Measurements from ENCODE around the gene STRIP1. TPM values are rescaled to one million over a fixed set of nuclear protein-coding genes. Genes with fewer than 3 reads are reported as not detected.
"Not testable (repeated sequence)": the region's sequence is repeated elsewhere in the genome, so short reads cannot be mapped to it uniquely, and the experiment has no call there.

STRIP1 gene
- polyA plus RNA-seq, 3 donors, result 40.4 to 48.3 (median 44.0) TPM

DNA sequence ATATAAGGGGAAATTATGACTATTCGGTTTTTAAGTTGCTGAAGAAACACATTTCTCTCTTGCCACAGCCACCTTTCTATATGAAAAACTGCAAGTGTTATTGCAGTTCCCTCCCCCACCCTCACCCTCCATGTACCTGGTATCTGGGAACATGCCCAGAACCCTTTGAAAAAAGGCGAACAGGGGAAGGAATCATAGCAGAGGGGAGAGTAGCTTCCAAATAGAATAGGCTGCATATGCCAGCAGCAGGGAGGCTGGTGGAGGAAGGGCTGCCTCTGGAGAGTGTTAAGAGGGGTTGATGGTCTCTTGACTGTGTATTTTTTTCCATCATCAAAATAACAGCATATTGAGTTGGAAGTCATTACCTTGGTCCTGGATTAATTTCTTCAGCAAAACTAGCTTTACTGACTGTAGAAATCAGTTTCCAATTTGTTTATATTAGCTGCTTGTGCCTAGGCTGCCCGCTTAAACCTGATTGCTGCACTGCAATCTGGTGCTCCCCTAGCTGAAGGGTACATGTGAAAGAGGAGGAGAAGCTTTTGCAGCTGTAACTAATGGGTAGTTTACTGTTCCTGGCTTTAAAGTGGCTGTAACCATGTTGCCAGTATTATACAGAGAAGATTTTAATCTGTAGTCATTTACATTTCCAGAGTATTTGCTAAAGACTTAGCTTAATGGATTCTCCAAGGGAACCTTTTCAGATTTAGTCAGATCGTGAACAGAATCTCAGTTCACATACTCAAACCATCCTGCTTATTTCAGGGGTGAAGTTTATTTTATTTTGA lies 27.2 kb upstream of the STRIP1 start:
- no peak for DNase-seq (ENCODE audit: low read depth in 3 of 3, low spot score in 2 of 3)

DNA sequence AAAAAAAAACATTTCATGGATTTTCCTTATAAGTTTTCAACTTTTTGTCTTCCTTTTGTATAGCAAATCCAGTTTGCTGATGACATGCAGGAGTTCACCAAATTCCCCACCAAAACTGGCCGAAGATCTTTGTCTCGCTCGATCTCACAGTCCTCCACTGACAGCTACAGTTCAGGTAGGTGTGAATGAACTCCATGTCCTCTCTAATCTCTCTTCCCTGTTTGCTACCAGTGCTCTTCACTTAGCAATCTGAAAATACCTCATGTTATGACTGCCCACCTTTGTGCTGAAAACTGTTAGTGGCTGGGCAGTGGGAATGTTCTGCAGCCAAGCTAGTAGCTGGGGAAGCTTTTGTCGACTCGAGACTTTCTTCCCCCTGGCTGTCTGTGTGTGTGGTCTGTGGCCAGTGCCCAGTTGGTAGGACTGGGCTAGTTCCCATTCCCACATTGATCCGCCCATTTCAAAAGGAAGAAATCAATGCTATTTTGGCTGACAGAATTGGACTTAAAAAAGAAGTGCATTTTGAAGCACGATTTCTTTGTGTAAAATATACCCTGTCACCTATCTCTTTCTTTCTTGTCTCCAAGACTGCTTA lies 25.4 kb upstream of the STRIP1 start:
- DNase-seq (ENCODE audit: low read depth in 3 of 3, low spot score in 2 of 3), result no peak

DNA sequence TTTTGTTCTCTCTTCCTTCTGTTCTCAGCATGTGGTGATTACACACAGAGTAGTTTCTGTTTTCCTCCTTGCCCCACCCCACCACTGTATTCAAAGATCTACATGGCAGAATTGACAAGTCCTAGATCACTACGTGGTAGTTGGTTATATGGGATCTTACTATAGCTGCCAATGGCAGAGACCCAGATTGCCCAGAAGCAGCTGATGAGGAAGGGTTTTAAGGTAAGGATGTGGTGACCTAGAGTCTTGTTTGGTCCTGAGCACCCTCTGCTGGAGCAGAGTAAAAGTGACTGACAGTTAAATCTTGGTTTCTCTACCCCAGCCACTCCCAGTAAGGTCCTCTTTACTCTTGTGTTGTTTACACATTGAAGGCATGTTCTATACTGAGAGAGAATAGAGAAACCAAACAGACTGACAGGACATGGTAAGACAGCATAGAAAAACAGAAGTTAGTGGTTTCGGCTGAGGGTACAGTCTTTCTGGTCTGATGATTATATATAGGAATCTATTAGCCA lies 22.8 kb upstream of the STRIP1 start:
- DNase-seq (ENCODE audit: low read depth in 3 of 3, low spot score in 2 of 3), result no peak

DNA sequence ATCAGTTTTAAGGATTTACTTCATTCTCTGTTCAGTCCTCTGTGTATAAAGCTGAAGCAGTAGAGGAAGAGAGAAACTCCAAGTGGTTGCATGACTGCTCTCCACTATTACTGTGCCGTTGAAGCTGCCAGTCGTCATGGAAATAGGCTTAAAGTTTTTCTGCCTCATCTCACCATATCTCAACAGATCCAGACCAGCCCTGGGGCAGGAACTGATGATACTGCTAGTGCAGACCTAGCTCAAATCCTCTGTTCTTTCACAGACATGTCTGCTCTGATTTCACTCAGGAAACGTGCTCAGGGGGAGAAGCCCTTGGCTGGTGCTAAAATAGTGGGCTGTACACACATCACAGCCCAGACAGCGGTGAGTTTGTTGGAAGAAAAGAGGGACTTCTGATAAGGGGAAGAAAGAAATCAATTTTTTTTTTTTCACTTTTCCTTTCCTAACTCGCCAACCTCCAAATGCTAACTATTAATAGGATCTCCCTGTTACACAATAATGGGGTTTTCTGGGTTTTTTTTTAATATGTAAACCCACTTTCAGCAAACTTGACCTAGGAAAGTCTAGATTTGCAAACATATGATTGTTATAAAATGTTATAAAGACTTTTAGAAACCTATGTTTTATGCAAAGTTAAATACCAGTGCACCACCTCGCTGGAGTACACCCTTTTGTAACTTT lies 22.2 kb upstream of the STRIP1 start:
- DNase-seq (ENCODE audit: low read depth in 3 of 3, low spot score in 2 of 3), result no peak

DNA sequence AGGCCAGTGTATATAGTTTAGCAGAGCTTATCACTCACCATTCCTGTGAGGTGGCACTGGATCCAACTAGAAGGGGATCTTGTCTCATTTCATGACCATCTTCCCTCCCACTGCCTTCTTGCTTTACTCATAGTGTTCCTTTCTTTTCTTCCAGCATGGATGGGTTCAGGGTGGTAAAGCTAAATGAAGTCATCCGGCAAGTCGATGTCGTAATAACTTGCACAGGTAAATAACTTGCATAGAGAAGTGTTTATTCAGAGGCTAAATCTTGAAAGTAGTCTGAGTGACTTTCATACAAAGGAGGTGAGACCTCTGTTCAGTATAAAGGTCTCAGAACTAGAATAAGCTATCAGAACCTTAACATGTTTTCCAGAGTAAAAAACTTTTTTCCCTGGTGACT lies 16.6 kb upstream of the STRIP1 start:
- no peak for DNase-seq (ENCODE audit: low read depth in 3 of 3, low spot score in 2 of 3)

DNA sequence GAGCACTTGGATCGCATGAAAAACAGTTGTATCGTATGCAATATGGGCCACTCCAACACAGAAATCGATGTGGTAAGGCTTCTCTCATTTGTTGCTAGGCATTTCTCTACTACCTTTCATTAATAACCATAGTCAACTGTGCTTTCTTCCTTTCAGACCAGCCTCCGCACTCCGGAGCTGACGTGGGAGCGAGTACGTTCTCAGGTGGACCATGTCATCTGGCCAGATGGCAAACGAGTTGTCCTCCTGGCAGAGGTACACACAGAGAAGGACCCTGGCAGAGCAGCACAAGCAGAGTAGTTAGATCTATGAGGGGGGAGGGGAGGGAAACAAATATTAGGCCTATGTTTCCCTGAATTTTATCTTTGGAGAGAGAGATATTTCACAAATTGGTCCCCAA lies 16.0 kb upstream of the STRIP1 start:
- no peak for DNase-seq (ENCODE audit: low read depth in 3 of 3, low spot score in 2 of 3)

DNA sequence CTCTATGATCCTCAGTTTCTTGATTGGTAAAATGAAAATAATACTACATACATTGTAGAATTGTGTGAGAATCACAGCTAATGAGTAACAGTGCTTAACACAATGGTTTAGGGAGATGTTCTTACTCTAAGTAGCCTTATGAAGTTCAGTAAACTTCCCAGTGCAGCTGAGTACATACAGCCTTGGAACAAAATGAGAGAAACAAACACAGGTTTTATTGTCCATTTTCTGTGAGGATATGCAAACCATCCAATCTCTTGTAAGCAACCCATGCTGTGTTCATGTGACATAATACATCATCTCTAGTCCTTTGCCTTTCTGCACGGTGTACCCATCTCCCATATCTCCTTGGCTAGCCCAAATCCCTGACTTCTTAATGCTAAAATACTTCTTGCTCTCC lies 14.7 kb upstream of the STRIP1 start:
- DNase-seq (ENCODE audit: low read depth in 3 of 3, low spot score in 2 of 3), result no peak

DNA sequence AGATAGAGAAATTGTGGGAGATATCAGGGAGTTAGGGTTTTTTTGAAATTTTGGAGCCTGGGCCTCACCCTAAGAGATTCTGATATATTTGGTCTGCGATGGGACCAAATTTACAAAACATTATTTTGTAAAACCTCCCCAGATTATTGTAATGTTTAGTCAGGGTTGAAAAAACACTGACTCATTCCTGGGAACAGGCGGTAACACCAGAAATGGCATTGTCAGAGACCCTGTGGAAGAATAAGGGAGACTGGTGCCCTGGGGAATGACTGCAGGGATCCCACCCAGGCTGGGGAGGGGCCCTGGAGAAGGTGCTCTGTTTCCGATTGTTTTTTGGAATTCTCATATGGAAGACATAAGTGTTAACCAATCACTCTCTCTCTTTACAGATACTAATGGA lies 13.1 kb upstream of the STRIP1 start:
- DNase-seq (ENCODE audit: low read depth in 3 of 3, low spot score in 2 of 3), result no peak

DNA sequence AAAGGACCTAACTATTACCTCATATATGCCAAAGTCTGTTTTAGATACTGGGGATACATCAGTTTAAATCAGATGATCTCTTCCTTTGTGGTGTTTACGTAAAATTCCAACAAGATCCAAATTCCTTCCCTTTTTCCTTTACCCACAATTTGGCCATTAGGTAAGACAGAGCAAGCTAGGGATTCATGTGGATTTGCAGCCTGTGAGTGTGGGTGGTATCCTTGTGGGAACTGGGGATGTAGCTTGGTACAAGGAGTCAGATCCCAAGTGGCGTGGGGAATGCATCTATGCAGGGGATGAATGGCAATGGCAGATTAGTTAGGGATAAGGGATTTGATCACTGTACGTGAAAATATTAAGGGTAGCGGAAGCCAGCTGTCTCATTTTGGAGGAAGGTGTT lies 9.8 kb upstream of the STRIP1 start:
- DNase-seq (ENCODE audit: low read depth in 3 of 3, low spot score in 2 of 3), result no peak

DNA sequence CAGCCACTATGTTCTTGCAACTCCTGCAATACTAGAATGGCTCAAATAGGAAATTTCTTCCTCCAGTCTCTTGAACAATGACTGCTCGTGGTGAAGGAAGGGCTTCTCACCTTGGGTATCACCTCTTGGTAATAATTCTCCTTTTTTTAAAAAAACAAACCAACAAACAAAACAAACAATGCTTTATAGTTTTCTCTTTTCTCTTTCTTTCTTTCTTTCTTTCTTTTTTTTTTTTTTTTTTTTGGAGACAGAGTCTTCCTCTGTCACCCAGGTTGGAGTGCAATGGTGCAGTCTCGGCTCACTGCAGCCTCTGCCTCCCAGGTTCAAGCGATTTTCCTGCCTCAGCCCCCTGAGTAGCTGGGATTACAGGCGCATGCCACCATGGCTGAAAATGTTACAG lies 3.7 kb upstream of the STRIP1 start:
- DNase-seq (ENCODE audit: low read depth in 3 of 3, low spot score in 2 of 3), result not testable (repeated sequence)

DNA sequence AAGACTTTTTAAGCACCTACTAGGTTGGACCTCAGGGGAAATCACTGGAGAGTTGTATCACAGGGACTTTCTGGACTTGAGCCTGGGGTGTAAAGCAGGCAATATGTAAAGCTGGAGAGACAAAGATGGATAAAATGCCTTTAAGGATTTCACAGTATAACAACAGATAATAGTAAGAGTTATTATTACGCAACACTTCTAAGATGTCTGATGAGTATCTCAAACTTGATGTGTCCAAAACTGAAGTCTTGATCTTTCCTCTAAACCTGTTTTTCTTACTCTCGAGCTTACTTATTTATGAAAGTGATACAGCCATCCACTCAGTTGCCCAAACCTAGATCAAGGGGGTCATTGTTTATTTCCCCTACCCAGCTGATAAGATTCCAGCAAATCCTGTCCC lies 2.1 kb upstream of the STRIP1 start:
- no peak for DNase-seq (ENCODE audit: low read depth in 3 of 3, low spot score in 2 of 3)

DNA sequence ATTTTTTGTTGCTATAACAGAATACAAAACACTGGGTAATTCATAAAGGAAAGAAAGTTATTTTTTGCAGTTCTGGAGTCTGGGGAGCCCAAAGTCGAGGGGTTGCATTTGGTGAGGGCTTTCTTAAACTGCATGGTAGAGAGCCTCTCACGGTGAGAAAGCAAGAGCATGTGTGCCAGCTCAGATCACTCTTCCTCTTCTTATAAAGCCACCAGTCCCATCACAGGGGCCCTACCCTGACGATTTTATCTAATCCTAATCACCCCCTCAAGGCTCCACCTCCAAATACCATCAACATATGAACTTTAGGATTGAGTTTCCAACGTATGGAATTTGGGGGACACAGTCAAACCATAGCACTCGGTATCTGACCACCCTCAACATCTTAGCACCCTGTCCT lies 1.0 kb upstream of the STRIP1 start:
- DNase-seq (ENCODE audit: low read depth in 3 of 3, low spot score in 2 of 3), result no peak

DNA sequence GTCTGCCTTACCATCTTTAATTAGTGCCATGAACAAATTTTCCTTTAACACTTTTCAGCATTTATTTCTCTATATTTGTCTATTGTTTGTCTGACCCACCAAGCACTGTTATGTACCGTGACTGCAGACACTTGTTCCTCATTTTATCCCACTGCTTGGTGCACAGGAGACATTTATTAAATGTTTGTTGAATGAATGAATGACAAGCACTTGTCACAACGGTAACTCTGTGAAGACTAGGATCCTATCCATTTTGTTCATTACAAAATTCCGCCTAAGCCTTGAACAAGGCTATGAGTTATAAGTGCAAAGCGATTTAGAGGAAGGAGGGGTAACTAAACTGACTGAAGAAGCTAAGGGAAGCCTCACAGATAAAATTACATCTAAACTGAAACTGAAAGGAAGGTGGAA lies 379 bp upstream of the STRIP1 start:
- no peak for DNase-seq (ENCODE audit: low read depth in 3 of 3, low spot score in 2 of 3)

DNA sequence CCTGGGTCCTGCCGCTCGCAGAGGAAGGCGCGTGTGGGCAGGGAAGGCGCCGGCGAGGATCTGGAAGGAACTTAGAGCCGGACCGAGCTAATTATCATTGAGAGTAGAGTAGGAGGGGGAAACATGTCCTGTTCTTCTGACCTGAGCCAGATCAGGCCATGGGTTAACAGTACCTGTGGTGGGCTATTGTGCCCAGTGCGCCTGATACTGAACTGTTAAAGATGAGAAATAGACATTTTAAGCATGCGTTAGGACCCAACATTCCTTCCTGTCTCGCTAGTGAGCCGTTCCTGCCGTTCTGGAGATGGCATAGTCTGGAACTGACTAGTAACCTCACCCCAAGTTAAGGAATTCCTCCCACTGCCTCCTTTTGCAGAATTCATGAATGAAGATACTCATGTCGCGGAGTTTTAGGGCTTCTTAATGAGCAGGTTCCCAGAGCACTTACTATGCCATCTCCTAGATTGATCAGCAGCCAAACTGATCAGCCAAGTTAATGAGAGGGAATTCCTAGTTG lies 870 bp downstream of the STRIP1 start:
- no peak for DNase-seq (ENCODE audit: low read depth in 3 of 3, low spot score in 2 of 3)

DNA sequence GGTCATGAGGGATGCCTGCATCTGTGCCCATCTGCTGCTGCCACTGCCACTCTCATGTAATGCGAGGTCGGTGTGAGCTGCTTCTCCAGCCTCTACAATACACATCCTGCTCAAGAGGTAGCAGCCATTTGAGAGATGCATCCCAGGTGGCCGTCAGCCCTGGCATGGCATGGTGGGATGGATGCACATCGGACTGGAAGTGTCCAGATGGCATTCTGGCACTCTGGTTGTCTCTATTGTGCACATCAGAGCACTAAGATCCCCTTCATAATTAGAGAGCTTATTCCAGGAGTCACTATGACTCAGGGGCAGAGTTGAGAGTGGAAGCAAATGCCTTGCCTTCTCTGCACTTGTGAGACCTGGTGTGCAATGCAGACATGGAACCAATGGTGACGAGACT lies 3.8 kb downstream of the STRIP1 start:
- DNase-seq (ENCODE audit: low read depth in 3 of 3, low spot score in 2 of 3), result no peak

DNA sequence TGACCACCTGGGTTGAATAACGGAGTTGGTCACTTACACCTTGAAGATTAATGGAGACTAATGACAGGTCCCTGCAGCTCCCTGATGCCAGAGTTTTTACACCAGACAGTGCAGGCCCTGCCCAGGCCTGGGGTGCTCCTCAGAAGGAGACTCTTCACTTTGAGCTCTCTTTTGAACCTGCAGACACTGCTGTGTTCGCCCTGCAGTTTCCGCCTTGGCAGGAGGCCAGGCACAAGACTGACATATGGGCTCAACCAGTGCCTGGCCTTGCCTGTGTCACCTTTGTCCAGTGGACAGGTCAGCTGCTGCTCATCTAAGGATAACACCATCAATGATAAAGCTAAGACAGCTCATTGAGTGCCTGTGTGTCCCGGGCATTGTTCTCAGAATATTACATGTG lies 5.2 kb downstream of the STRIP1 start:
- no peak for DNase-seq (ENCODE audit: low read depth in 3 of 3, low spot score in 2 of 3)

DNA sequence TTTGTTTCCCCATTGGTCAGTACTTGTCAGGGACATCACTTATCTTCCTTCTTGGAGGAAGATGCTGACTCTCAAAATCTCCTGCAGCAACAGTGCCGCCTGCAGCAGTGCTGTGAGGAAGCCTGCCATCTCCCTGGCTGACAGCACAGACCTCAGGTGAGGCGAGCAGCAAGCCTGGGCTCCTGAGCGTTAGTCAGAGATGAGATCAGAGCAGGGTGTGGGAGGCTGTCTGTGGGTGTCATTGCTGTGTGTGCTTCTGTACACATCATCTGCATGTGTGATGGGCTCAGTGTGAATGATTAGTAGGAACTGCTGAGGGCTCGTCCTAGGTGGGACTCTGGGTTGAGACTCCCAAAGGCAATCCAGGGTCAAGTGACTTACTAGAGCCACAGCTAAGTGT lies 6.1 kb downstream of the STRIP1 start:
- DNase-seq (ENCODE audit: low read depth in 3 of 3, low spot score in 2 of 3), result no peak

DNA sequence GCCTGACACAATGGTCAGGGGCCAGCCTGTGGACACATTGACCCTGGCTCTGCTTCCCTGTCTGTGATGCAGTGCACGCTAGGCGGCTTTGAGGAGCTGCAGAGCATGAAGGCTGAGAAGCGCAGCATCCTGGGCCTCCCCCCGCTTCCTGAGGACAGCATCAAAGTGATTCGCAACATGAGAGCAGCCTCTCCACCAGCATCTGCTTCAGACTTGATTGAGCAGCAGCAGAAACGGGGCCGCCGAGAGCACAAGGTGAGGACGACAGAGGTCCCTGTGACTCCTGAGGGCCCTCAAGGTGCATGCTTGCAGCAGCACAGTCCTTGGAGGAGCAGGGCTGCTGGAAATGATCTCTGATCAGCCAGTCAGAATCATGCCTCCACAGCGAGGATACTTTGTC lies 8.6 kb downstream of the STRIP1 start:
- DNase-seq (ENCODE audit: low read depth in 3 of 3, low spot score in 2 of 3), result no peak

DNA sequence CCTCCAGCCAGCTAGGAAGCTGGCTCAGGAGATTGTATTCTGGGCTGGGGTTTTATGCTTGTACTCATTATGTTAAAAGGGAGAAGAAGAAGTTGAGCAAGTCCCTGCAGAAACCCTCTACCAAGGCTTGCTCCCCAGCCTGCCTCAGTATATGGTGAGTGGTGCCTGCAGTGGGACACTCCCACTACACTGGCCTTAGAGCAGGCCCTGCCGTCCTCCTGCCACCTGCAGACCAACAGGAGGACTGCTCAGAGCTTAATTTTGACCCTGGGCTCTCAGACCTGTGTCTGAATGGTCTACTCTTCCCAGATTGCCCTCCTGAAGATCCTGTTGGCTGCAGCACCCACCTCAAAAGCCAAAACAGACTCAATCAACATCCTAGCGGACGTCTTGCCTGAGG lies 13.0 kb downstream of the STRIP1 start:
- DNase-seq (ENCODE audit: low read depth in 3 of 3, low spot score in 2 of 3), result no peak

DNA sequence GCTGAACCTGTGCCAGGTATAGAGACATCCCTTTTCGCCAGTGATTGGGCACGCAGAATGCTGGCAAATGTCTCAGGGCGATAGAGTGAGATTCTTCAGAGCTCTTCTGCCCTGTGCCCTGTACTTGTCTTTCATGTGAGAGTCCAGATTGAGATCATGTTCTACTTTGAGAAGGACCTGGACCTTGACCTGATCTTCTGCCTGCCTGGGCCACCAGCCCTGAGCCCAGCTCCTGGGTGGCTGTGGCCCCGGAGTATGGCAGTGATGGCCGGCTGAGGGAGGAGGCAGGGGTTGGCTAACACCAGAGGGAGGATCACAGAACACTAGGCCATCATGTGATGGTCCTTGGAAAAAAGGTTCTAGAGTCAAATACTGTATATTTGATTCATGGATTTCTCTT lies 13.8 kb downstream of the STRIP1 start:
- DNase-seq (ENCODE audit: low read depth in 3 of 3, low spot score in 2 of 3), result no peak

DNA sequence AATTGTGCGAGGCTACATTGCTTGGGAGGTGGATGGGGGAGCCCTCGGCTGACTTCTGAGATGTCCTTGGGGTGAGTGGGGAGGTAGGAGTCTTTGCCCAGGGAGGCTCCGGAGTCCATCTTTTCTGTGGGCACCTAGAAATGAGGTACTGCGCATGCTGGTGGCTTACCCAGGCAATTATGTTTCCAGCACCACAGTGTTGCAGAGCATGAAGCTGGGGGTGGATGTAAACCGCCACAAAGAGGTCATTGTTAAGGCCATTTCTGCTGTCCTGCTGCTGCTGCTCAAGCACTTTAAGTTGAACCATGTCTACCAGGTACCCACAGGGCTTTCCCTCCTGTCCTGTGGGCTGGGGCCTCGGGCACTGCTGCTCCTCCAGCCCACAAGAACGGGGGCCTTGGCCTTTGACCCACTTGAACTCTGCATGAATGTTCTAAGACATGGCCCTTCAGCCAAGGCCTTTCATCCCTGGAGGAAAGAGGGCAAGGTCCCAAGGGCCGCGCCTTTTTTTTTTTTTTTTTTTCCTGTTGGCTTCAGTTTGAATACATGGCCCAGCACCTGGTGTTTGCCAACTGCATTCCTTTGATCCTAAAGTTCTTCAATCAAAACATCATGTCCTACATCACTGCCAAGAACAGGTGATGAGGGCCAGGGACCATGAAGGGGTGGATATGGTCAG lies 14.6 kb downstream of the STRIP1 start:
- no peak for DNase-seq (ENCODE audit: low read depth in 3 of 3, low spot score in 2 of 3)

Data from right renal cortex interstitium (tissue), 3 donors.